Loucy (cell line): ENCODE results near the gene WIZ.
"Not testable (repeated sequence)": the region's sequence is repeated elsewhere in the genome, so short reads cannot be mapped to it uniquely, and the experiment has no call there.

Experiments used
- H2AFZ ChIP-seq: fragments of 200-600 bp; sonication (generic); 2 replicates; pipeline ENCODE4 v1.6.0; 2016; ENCODE audit warnings: antibody characterized with exemption, mild to moderate bottlenecking, low read length, moderate library complexity
- H3F3A ChIP-seq: fragments of 200-600 bp; 2 replicates; pipeline ENCODE4 v1.6.0; 2016; ENCODE audit warnings: antibody characterized with exemption, low read depth, mild to moderate bottlenecking
- H3K27me3 ChIP-seq: fragments of 200-600 bp; sonication (generic); 2 replicates; pipeline ENCODE4 v1.6.1; 2014; ENCODE audit warnings: low read length, mild to moderate bottlenecking; ENCODE audit not compliant: insufficient read depth, poor library complexity, severe bottlenecking
- H3K36me3 ChIP-seq: fragments of 200-600 bp; sonication (generic); 2 replicates; pipeline ENCODE4 v1.6.1; 2016; ENCODE audit warnings: low read length; ENCODE audit not compliant: insufficient read depth
- H3K4me1 ChIP-seq: fragments of 200-600 bp; sonication (generic); 2 replicates; pipeline ENCODE4 v1.5.1; 2014; ENCODE audit warnings: low read length, mild to moderate bottlenecking; ENCODE audit not compliant: insufficient read depth, poor library complexity, severe bottlenecking
- H3K4me2 ChIP-seq: fragments of 200-600 bp; sonication (generic); 2 replicates; pipeline ENCODE4 v1.6.0; 2014; ENCODE audit warnings: antibody characterized with exemption, low read length, low read depth, mild to moderate bottlenecking; ENCODE audit not compliant: poor library complexity, severe bottlenecking
- H3K4me3 ChIP-seq: fragments of 200-600 bp; sonication (generic); 2 replicates; pipeline ENCODE4 v1.5.1; 2014; ENCODE audit warnings: low read length, mild to moderate bottlenecking, mixed read lengths; ENCODE audit not compliant: poor library complexity, severe bottlenecking
- H3K79me2 ChIP-seq: fragments of 200-600 bp; sonication (generic); 2 replicates; pipeline ENCODE4 v1.6.1; 2014; ENCODE audit warnings: low read length; ENCODE audit not compliant: insufficient read depth
- H3K9ac ChIP-seq: fragments of 200-600 bp; sonication (generic); 2 replicates; pipeline ENCODE4 v1.6.0; 2014; ENCODE audit warnings: mild to moderate bottlenecking, low read depth, low read length, moderate library complexity; ENCODE audit not compliant: poor library complexity, severe bottlenecking
- H3K9me2 ChIP-seq: fragments of 200-600 bp; sonication (generic); replicated peaks from 2 replicates; pipeline ENCODE4 v1.6.1; 2016; ENCODE audit warnings: low read depth, low read length, mixed read lengths
- H3K9me3 ChIP-seq: fragments of 200-600 bp; sonication (generic); 2 replicates; pipeline ENCODE4 v1.6.1; 2014; ENCODE audit warnings: mild to moderate bottlenecking, antibody characterized with exemption, low read length, low read depth; ENCODE audit not compliant: insufficient read depth
- H4K20me1 ChIP-seq: fragments of 200-600 bp; sonication (generic); 2 replicates; pipeline ENCODE4 v1.6.0; 2014; ENCODE audit warnings: antibody characterized with exemption, low read length, mild to moderate bottlenecking; ENCODE audit not compliant: insufficient read depth, poor library complexity, severe bottlenecking
- EZH2phosphoT487 ChIP-seq: fragments of 200-600 bp; IDR thresholded peaks from 2 replicates; pipeline ENCODE4 v1.6.1; 2018; ENCODE audit warnings: antibody characterized with exemption, mild to moderate bottlenecking, moderate library complexity, borderline replicate concordance
- TF ChIP-seq, protein P1 (sequence below): fragments of 200-600 bp; sonication (generic); conservative IDR thresholded peaks from 2 replicates; pipeline ENCODE4 v1.5.1; 2014; ENCODE audit warnings: mild to moderate bottlenecking, antibody characterized with exemption, low read length

Gene WIZ

DNA sequence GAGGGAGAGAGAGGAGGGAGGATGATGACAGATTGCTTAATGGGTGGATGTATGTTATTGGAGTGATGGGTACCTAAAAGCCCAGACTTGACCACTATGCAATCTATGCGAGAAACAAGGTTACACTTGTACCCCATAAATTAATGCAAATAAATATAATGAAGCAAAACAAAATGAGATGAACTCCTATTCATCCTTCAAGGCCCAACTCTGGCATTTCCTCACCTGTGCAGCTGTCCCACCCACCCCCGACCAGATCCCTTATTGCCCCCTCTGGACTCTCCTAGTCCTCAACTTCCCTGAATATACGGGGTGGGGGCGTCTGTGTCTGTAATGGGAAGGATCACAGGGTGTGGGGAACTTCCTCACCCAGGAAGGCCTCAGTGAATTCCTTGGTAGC is 25.4 kb upstream of the WIZ start:
- no peaks in the 10 kb centered on the region for H3K36me3 ChIP-seq
- H3F3A ChIP-seq = peaks cover 3% of the 10 kb centered on the region; the same call in 1 of the 2 replicates
- H3K4me1 ChIP-seq = peaks cover 17% of the 10 kb centered on the region
- no peaks in the 10 kb centered on the region for H3K79me2 ChIP-seq
- no peak overlapping the region for H3K9ac ChIP-seq
- no peaks in the 10 kb centered on the region for H4K20me1 ChIP-seq
- no peaks in the 10 kb centered on the region for H3K9me3 ChIP-seq
- no peak overlapping the region for H3K4me3 ChIP-seq
- H3K27me3 ChIP-seq = no peaks in the 10 kb centered on the region
- no peak overlapping the region for H2AFZ ChIP-seq
- H3K9me2 ChIP-seq = no peaks in the 10 kb centered on the region
- H3K4me2 ChIP-seq = no peak overlapping the region
- TF ChIP-seq, protein P1, sequence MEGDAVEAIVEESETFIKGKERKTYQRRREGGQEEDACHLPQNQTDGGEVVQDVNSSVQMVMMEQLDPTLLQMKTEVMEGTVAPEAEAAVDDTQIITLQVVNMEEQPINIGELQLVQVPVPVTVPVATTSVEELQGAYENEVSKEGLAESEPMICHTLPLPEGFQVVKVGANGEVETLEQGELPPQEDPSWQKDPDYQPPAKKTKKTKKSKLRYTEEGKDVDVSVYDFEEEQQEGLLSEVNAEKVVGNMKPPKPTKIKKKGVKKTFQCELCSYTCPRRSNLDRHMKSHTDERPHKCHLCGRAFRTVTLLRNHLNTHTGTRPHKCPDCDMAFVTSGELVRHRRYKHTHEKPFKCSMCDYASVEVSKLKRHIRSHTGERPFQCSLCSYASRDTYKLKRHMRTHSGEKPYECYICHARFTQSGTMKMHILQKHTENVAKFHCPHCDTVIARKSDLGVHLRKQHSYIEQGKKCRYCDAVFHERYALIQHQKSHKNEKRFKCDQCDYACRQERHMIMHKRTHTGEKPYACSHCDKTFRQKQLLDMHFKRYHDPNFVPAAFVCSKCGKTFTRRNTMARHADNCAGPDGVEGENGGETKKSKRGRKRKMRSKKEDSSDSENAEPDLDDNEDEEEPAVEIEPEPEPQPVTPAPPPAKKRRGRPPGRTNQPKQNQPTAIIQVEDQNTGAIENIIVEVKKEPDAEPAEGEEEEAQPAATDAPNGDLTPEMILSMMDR = no peak
- TF ChIP-seq EZH2phosphoT487 = no peak

DNA sequence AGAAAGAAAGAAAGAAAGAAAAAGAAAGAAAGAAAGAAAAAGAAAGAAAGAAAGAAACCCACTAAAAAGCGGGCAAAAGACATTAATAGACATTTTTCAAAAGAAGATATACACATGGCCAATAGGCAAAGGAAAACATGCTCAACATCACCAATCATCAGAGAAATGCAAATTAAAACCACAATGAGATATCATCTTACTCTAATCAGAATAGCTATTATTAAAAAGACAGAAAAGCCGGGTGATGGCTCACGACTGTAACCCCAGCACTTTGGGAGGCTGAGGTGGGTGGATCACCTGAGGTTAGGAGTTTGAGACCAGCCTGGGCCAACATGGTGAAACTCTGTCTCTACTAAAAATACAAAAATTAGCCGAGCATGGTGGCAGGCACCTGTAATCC is 24.1 kb upstream of the WIZ start:
- H3K9me2 ChIP-seq, H3K9ac ChIP-seq, H3K4me3 ChIP-seq, H3K36me3 ChIP-seq, H2AFZ ChIP-seq, H3K27me3 ChIP-seq, H3K4me2 ChIP-seq, H4K20me1 ChIP-seq, H3K79me2 ChIP-seq, H3F3A ChIP-seq, H3K9me3 ChIP-seq: not testable (repeated sequence)
- H3K4me1 ChIP-seq = peaks cover 21% of the 10 kb centered on the region

GRCh38 chr19:15471639-15472101 is 21.9 kb upstream of the WIZ start:
- peaks cover 38% of the 10 kb centered on the region for H3K4me1 ChIP-seq
- H3K9me2 ChIP-seq = no peaks in the 10 kb centered on the region
- H3K27me3 ChIP-seq = no peaks in the 10 kb centered on the region
- no peak overlapping the region for H2AFZ ChIP-seq
- no peaks in the 10 kb centered on the region for H3K36me3 ChIP-seq
- no peak overlapping the region for H3K4me2 ChIP-seq
- TF ChIP-seq EZH2phosphoT487 = no peak
- TF ChIP-seq, protein P1 = no peak
- H3K79me2 ChIP-seq = no peaks in the 10 kb centered on the region
- H3K4me3 ChIP-seq = no peak overlapping the region
- H4K20me1 ChIP-seq = no peaks in the 10 kb centered on the region
- H3F3A ChIP-seq = peaks cover 10% of the 10 kb centered on the region; the same call in 1 of the 2 replicates
- H3K9me3 ChIP-seq = no peaks in the 10 kb centered on the region
- H3K9ac ChIP-seq = no peak overlapping the region

DNA sequence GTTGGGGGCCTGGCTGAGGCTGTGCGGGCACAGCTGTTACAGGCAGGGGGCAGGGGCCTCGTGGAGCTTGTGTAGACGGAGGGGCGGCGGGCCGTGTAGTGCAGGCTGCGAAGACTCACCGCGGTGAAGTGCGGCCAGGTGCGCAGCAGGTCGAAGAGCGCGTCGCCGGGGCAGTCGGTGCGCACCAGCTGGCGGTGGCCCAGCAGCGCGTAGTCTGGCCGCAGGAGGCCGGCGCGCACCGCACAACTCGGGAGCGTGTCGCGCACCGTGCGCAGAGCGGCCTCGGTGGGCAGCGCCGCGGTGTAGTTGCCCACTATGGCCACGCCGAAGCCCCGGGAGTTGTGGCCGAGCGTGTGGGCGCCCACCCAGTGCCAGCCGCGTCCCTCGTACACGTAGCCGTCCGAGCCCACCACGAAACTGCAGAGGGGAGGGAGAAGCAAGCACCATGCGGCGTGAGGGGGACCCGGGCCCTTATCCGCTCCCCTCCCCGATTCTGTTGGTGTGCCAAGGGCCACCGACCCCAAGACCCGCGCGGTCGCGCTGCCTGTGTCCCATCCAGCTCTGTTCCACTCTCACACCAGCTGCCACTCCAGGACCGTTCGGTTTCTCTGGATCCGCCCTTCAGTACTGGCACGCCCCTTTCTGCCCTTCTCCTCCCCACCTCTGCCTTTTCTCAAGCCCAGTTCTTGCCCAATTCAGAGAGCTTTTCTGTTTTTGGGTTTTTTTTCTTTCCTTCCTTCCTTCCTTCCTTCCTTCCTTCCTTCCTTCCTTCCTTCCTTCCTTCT is 19.9 kb upstream of the WIZ start:
- Histone ChIP-seq H3K9me3 (no peaks in the 10 kb centered on the region), H3K4me3 (no peak overlapping the region), H2AFZ (no peak overlapping the region), H3K9me2 (no peaks in the 10 kb centered on the region), H4K20me1 (no peaks in the 10 kb centered on the region), H3K9ac (no peak overlapping the region), H3K4me1 (peaks cover 41% of the 10 kb centered on the region), H3K36me3 (no peaks in the 10 kb centered on the region), H3K4me2 (no peak overlapping the region), H3F3A (peaks cover 15% of the 10 kb centered on the region; the same call in 1 of the 2 replicates), H3K27me3 (no peaks in the 10 kb centered on the region), H3K79me2 (no peaks in the 10 kb centered on the region)
- TF ChIP-seq, protein P1 = no peak
- no peak for TF ChIP-seq EZH2phosphoT487
